B cell (primary cell): ENCODE results near the gene APOBEC3C. TPM values are rescaled to one million over a fixed set of nuclear protein-coding genes. Genes with fewer than 3 reads are reported as not detected.
"Not testable (repeated sequence)": the region's sequence is repeated elsewhere in the genome, so short reads cannot be mapped to it uniquely, and the experiment has no call there.

ENCODE experiments used
- ATAC-seq: fragments of 200-7000 bp; cut with Tn5 transposase; one replicate; pipeline ENCODE4 v1.10.0; 2021; ENCODE audit warnings: low read depth, mild to moderate bottlenecking, moderate number of reproducible peaks, moderate library complexity
- CTCF ChIA-PET: fragments of 350-600 bp; sonication (Branson Sonifier 250); formaldehyde crosslinking; loops from one replicate; lab custom pipeline; 2021; ENCODE audit warnings: antibody characterized with exemption, inconsistent platforms; lab: Charles Lee
- POLR2A ChIA-PET: fragments of 350-600 bp; sonication (Branson Sonifier 250); formaldehyde crosslinking; loops from one replicate; lab custom pipeline; 2021; ENCODE audit warnings: antibody characterized with exemption; lab: Charles Lee
- DNase-seq: peaks from one replicate; pipeline ENCODE4 v3.0.0; 2013
- H2AFZ ChIP-seq: 2 replicates; pipeline ENCODE4 v1.6.1; 2012; ENCODE audit warnings: mild to moderate bottlenecking, low read depth, low read length; ENCODE audit not compliant: insufficient read depth, poor library complexity, severe bottlenecking
- H3K27ac ChIP-seq, 2 donors: 1 replicate in 1 of 2; 2 replicates in 1 of 2; pipeline ENCODE4 v1.5.1; 2012 to 2013; ENCODE audit warnings: low read length in 2 of 2, mild to moderate bottlenecking in 2 of 2, moderate library complexity in 1 of 2
- H3K27me3 ChIP-seq, 4 experiments: fragments of 200-600 bp in 1 of 4; sonication (generic) in 1 of 4; replicated peaks in 1 of 4; 1 replicate in 2 of 4; 2 replicates in 2 of 4; pipeline versions ENCODE4 v1.6.1 to v1.7.0; 2013 to 2016; ENCODE audit warnings: low read length in 3 of 4, mild to moderate bottlenecking in 2 of 4, mixed read lengths in 1 of 4, moderate library complexity in 1 of 4; ENCODE audit not compliant: insufficient read depth in 4 of 4, control insufficient read depth in 3 of 4; ENCODE audit errors: control extremely low read depth in 1 of 4
- H3K36me3 ChIP-seq, 2 experiments: replicated peaks in 1 of 2; 1 replicate in 1 of 2; 2 replicates in 1 of 2; pipeline versions ENCODE4 v1.6.1 to v1.7.1; 2013; ENCODE audit warnings: low read length in 1 of 2; ENCODE audit not compliant: insufficient read depth in 2 of 2, control insufficient read depth in 1 of 2; ENCODE audit errors: control extremely low read depth in 1 of 2, extremely low read depth in 1 of 2
- H3K4me1 ChIP-seq, 2 donors: fragments of 200-600 bp in 1 of 2; sonication (generic) in 1 of 2; 1 replicate in 1 of 2; 2 replicates in 1 of 2; pipeline versions ENCODE4 v1.5.1 to v1.6.1; 2013 to 2017; ENCODE audit warnings: low read length in 2 of 2; ENCODE audit not compliant: control insufficient read depth in 2 of 2, insufficient read depth in 2 of 2
- H3K4me2 ChIP-seq: replicated peaks from 2 replicates; pipeline ENCODE3; 2012; ENCODE audit warnings: mild to moderate bottlenecking, low read depth, low read length; ENCODE audit not compliant: poor library complexity, severe bottlenecking
- H3K4me3 ChIP-seq, 5 experiments: fragments of 200-600 bp in 1 of 5; sonication (generic) in 1 of 5; 1 replicate in 3 of 5; 2 replicates in 2 of 5; pipeline versions ENCODE4 v1.5.1 to v1.7.0; 2011 to 2016; ENCODE audit warnings: low read length in 4 of 5, mild to moderate bottlenecking in 4 of 5, low read depth in 2 of 5, control low read depth in 1 of 5, moderate library complexity in 1 of 5; ENCODE audit not compliant: insufficient read depth in 1 of 5; ENCODE audit errors: control extremely low read depth in 1 of 5, extremely low read depth in 1 of 5
- H3K79me2 ChIP-seq: fragments of 200-600 bp; sonication (generic); one replicate; pipeline ENCODE4 v1.6.0; 2016; ENCODE audit warnings: low read length; ENCODE audit not compliant: control insufficient read depth, insufficient read depth
- H3K9ac ChIP-seq: fragments of 200-600 bp; sonication (generic); 2 replicates; pipeline ENCODE4 v1.6.1; 2017; ENCODE audit warnings: mild to moderate bottlenecking, low read length, moderate library complexity
- H3K9me3 ChIP-seq, 3 donors: one replicate each; pipeline versions ENCODE4 v1.6.1 to v1.7.1; 2013; ENCODE audit warnings: low read length in 2 of 3; ENCODE audit not compliant: control insufficient read depth in 2 of 3, insufficient read depth in 1 of 3; ENCODE audit errors: control extremely low read depth in 1 of 3
- H4K20me1 ChIP-seq: 2 replicates; pipeline ENCODE4 v1.6.0; 2012; ENCODE audit warnings: mild to moderate bottlenecking, low read length; ENCODE audit not compliant: insufficient read depth, control insufficient read depth, poor library complexity, severe bottlenecking
- H3K27ac Mint-ChIP-seq: one replicate; pipeline ENCODE4 v1.8.0; 2021; ENCODE audit warnings: mixed read lengths
- H3K27me3 Mint-ChIP-seq: one replicate; pipeline ENCODE4 v1.8.0; 2021; ENCODE audit warnings: mixed read lengths
- H3K4me1 Mint-ChIP-seq: one replicate; pipeline ENCODE4 v1.8.0; 2021; ENCODE audit warnings: mixed read lengths
- H3K4me3 Mint-ChIP-seq: one replicate; pipeline ENCODE4 v1.8.0; 2021; ENCODE audit warnings: mixed read lengths
- H3K9me3 Mint-ChIP-seq: one replicate; pipeline ENCODE4 v1.8.0; 2022; ENCODE audit warnings: mixed read lengths; ENCODE audit not compliant: insufficient read depth
- CTCF ChIP-seq: fragments of 200-600 bp; IDR thresholded peaks from one replicate; pipeline ENCODE4 v1.8.0; 2022; ENCODE audit warnings: antibody characterized with exemption, mild to moderate bottlenecking
- EZH2 ChIP-seq: IDR thresholded peaks from 2 replicates; pipeline ENCODE4 v1.6.1; 2012; ENCODE audit warnings: borderline replicate concordance, low read depth, mild to moderate bottlenecking, moderate library complexity, low read length; ENCODE audit not compliant: insufficient read depth, poor library complexity, severe bottlenecking
- WGBS: methylation state at CpG from one replicate; pipeline ENCODE4 v1.1.5; 2013; ENCODE audit warnings: missing lambda C conversion rate; ENCODE audit not compliant: insufficient coverage; 5-methylcytosine and 5-hydroxymethylcytosine counted together
- intact Hi-C: fragments of 100-400 bp; cut with micrococcal nuclease; formaldehyde crosslinking; loops from one replicate; pipeline ENCODE4 v1.10.0; 2022
- polyA plus RNA-seq: library from polyadenylated mRNA; depleted of rRNA; stranded (reverse); fragments of >200 nt; gene quantifications from 2 replicates; pipeline ENCODE4 v1.2.3, GENCODE V29; 2012
- total RNA-seq, 2 donors: library from RNA; stranded (reverse); fragments of 120-200 nt in 1 of 2; gene quantifications; 1 replicate in 1 of 2; 2 replicates in 1 of 2; pipeline versions ENCODE4 v1.2.3 to v1.2.4, GENCODE V29; 2013 to 2022

Gene APOBEC3C
- total and polyA plus RNA-seq, 2 donors (not counting 1 experiment from before 2014, with no cell fraction given), result 45.5 to 107 TPM

- Mint-ChIP-seq H3K27me3 (no peaks in the 10 kb centered on the region), H3K27ac (peak overlapping the region; percentile 83), H3K4me3 (peak overlapping the region; percentile 92), H3K4me1 (peaks cover 57% of the 10 kb centered on the region), H3K9me3 (no peaks in the 10 kb centered on the region)
- CTCF ChIA-PET, result interaction anchor here (0.7 kb wide), 1 partner anchor 11 kb away, joined by 3 read pairs; no protein-coding TSS in a partner anchor
- peaks cover 0 to 14% of the 10 kb centered on the region in 2 experiments for H3K36me3 ChIP-seq
- POLR2A ChIA-PET, result interaction anchor here (0.7 to 1.5 kb wide), 4 partner anchors 19 to 339 kb away, joined by 3 to 10 read pairs (median 4); no protein-coding TSS in a partner anchor
- no peaks in the 10 kb centered on the region for H4K20me1 ChIP-seq
- DNase-seq (no peak), ATAC-seq (no peak)
- TF ChIP-seq CTCF (no peak), EZH2 (no peak)
- peaks cover 57% of the 10 kb centered on the region for H3K79me2 ChIP-seq
- no peaks in the 10 kb centered on the region for H3K9me3 ChIP-seq
- WGBS, result 100% methylated on average over 2 of the region's 7 CpGs
- peaks cover 20 to 43% of the 10 kb centered on the region in 2 donors for H3K4me1 ChIP-seq
- no peaks in the 10 kb centered on the region for H3K27me3 ChIP-seq
- H2AFZ ChIP-seq, result no peak overlapping the region
- intact Hi-C loops, result loop anchor here (2.0 kb wide), 1 partner anchor 27 kb away; the partner anchor contains the start of gene APOBEC3C
- peak overlapping the region; percentile 72 to 91 for H3K27ac ChIP-seq
- peak overlapping the region in 4 of 5 experiments; percentile 59 to 91 (median 68) for H3K4me3 ChIP-seq
- peak overlapping the region; percentile 89 for H3K9ac ChIP-seq
- H3K4me2 ChIP-seq, result peak overlapping the region; percentile 89
Observed at GRCh38 chr22:39041908-39042307, 27.9 kb downstream of the APOBEC3C start.

GRCh38 chr22:39043063-39043462, 29.0 kb downstream of the APOBEC3C start:
- H2AFZ ChIP-seq, DNase-seq, H3K4me3 ChIP-seq, H3K9me3 Mint-ChIP-seq, intact Hi-C loops, H3K4me3 Mint-ChIP-seq, H3K4me2 ChIP-seq, H3K9me3 ChIP-seq, H3K9ac ChIP-seq, H3K27me3 Mint-ChIP-seq, H3K27me3 ChIP-seq, ATAC-seq, H4K20me1 ChIP-seq: not testable (repeated sequence)
- Mint-ChIP-seq H3K27ac (peak overlapping the region; percentile 26), H3K4me1 (peaks cover 59% of the 10 kb centered on the region)
- WGBS, result no CpG with 5 or more reads among the region's 18 CpGs
- H3K4me1 ChIP-seq, result peaks cover 20 to 43% of the 10 kb centered on the region in 2 donors
- H3K79me2 ChIP-seq, result peaks cover 66% of the 10 kb centered on the region
- ChIA-PET POLR2A (interaction anchor here (1.5 kb wide), 1 partner anchor 106 kb away, joined by 4 read pairs; no protein-coding TSS in a partner anchor), CTCF (interaction anchor here (1.2 kb wide), 1 partner anchor 40 kb away, joined by 4 read pairs; no protein-coding TSS in a partner anchor)
- peaks cover 0 to 14% of the 10 kb centered on the region in 2 experiments for H3K36me3 ChIP-seq
- peak overlapping the region in 1 of 2 donors; percentile 91 for H3K27ac ChIP-seq

GRCh38 chr22:39045136-39045535, 31.1 kb downstream of the APOBEC3C start:
- not testable (repeated sequence) for H4K20me1 ChIP-seq, ATAC-seq
- 87% methylated on average over 8 of the region's 14 CpGs for WGBS

More at GRCh38 chr22:39045136-39045535, 31.1 kb downstream of the APOBEC3C start:
- H3K9ac ChIP-seq, intact Hi-C loops, CTCF ChIA-PET, H3K27me3 ChIP-seq, H3K4me3 ChIP-seq, H2AFZ ChIP-seq, H3K9me3 ChIP-seq, H3K27ac ChIP-seq, DNase-seq, H3K9me3 Mint-ChIP-seq, POLR2A ChIA-PET, H3K27me3 Mint-ChIP-seq: not testable (repeated sequence)
- H3K4me1 Mint-ChIP-seq, result peaks cover 53% of the 10 kb centered on the region
- Histone ChIP-seq H3K4me2 (peak overlapping the region; percentile 22), H3K79me2 (peaks cover 70% of the 10 kb centered on the region), H3K36me3 (peaks cover 0 to 14% of the 10 kb centered on the region in 2 experiments), H3K4me1 (peaks cover 18 to 36% of the 10 kb centered on the region in 2 donors)
- peak overlapping the region; percentile 59 for H3K27ac Mint-ChIP-seq
- H3K4me3 Mint-ChIP-seq, result peak overlapping the region; percentile 39
